Measurements from ENCODE around the gene ZKSCAN3. TPM values are rescaled to one million over a fixed set of nuclear protein-coding genes. Genes with fewer than 3 reads are reported as not detected.
"Not testable (repeated sequence)": the region's sequence is repeated elsewhere in the genome, so short reads cannot be mapped to it uniquely, and the experiment has no call there.

Gene ZKSCAN3
- total and polyA plus RNA-seq, 4 donors: 6.4 to 10.7 (median 8.7) TPM

DNA sequence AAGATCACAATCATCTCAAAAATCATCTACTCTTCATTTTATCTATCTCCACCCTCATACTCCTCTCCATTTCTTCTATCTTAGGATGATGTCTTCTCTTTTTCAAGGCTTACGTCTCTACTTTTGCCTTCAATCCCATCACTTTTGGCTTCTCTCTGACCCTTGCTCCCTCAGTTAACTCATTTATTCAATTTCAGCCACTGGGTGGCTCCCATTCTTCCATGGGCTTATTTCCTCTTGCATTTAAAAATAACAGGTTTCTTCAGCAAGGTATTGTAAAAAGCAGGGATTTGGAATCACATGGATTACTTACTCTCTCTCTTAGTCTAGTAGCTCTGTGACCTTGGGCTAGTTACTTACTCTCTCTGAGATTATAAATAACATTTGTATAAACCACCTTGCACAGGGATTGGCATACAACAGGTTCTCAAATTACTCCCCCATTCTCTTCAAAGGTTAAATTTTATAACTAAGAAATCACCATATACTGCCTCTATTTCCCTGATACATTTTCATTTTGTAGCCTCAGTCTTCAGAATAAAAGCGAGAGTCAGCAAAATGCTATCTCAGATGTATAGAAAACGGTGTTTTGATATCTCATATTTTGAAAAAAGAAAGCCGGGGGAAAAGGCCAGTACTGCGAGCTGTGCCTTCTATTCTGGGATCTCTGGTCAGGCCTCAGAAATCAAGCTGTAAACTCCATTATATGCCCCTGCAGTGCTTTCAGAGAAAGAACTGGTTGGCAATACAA is 44.3 kb downstream of the ZKSCAN3 start:
- H3K36me3 ChIP-seq (ENCODE audit: control insufficient read depth, insufficient read depth, low read length): peaks cover 7% of the 10 kb centered on the region
- 71% methylated on average over 4 of the region's 5 CpGs for WGBS (ENCODE audit: insufficient coverage)

DNA sequence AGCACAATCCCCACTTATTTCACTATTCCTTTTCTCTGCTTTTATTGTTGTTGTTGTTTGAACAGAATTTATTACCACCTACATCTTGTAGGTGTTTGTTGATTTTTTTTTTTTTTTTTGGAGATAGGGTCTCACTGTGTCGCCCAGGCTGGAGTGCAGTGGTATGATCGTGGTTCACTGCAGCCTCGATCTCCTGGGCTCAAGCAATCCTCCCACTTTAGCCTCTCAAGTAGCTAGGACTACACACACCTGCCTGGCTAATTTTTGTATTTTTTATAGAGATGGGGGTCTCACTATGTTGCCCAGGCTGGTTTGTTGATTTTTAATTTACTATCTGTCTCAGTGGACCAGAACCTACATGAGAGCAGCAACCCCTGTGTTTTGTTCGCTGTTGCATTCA is 46.2 kb downstream of the ZKSCAN3 start:
- Histone ChIP-seq H3K9me3 (ENCODE audit: control insufficient read depth, insufficient read depth, low read length) (no peaks in the 10 kb centered on the region), H3K4me1 (ENCODE audit: control insufficient read depth, insufficient read depth, low read length) (peaks cover 14% of the 10 kb centered on the region), H3K27me3 (ENCODE audit: control insufficient read depth, insufficient read depth, low read length) (no peaks in the 10 kb centered on the region), H3K27ac (ENCODE audit: low read depth, low read length) (no peak overlapping the region), H3K36me3 (ENCODE audit: control insufficient read depth, insufficient read depth, low read length) (peaks cover 7% of the 10 kb centered on the region), H3K4me3 (ENCODE audit: low read depth, low read length) (no peak overlapping the region)
- no peak for DNase-seq (ENCODE audit: low read depth in 4 of 6, low spot score in 6 of 6)
- no CpG with 5 or more reads among the region's 4 CpGs for WGBS (ENCODE audit: insufficient coverage)

More for the DNA sequence above, 44.3 kb downstream of the ZKSCAN3 start:
- peak in 2 of 6 donors; percentile 13 to 64 for DNase-seq (ENCODE audit: low read depth in 4 of 6, low spot score in 6 of 6)
- Histone ChIP-seq H3K27ac (ENCODE audit: low read depth, low read length) (no peak overlapping the region), H3K4me1 (ENCODE audit: control insufficient read depth, insufficient read depth, low read length) (peaks cover 10% of the 10 kb centered on the region), H3K4me3 (ENCODE audit: low read depth, low read length) (no peak overlapping the region), H3K27me3 (ENCODE audit: control insufficient read depth, insufficient read depth, low read length) (no peaks in the 10 kb centered on the region), H3K9me3 (ENCODE audit: control insufficient read depth, insufficient read depth, low read length) (no peaks in the 10 kb centered on the region)

DNA sequence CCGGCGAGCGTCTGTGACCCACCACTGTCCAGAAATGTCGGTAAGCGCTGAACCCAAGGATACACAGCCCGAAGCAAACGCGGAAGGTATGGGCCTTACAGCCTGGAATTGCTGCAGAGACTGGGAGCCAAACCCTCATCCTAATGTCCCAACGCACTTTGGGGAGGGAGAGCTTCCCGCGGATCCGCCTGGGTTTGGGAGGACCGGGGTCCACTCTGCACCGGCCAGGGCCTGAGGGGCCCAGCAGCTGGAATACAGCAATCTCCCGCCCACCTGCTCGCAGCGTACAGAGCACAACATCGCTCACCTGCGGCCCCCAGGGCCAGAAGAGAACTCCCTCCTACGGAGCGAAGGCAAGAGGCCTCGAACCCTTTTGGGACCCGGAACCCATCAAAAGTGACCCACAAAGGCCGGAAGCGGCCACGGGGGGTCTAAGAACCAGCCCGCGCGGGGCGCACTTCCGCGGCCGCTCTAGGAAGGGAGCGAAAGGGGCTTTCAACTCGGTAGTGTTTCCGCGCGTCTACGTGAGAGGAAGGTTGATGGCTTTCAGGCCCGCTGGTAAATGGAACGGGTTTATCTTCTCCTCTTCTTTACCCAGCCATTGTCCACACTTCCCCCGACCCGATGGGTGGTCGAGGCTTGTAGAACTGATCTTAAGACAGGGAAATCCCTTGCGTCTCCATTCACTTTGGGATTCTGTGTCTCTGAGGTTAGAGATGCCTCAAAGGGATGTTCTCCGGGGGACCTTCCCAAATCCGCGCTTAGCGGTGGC is 49.8 kb downstream of the ZKSCAN3 start, which contains the start of gene ZSCAN12:
Gene ZSCAN12, minus strand, starts transcription at position 398 of the 772 bp plus-strand sequence. CDS start 1,342 bp downstream, outside the sequence.
- DNase-seq (ENCODE audit: low read depth in 4 of 6, low spot score in 6 of 6): peak; percentile 80 to 97 (median 85)
- Histone ChIP-seq H3K27me3 (ENCODE audit: control insufficient read depth, insufficient read depth, low read length) (peaks cover 4% of the 10 kb centered on the region), H3K36me3 (ENCODE audit: control insufficient read depth, insufficient read depth, low read length) (peaks cover 4% of the 10 kb centered on the region), H3K9me3 (ENCODE audit: control insufficient read depth, insufficient read depth, low read length) (no peaks in the 10 kb centered on the region), H3K4me1 (ENCODE audit: control insufficient read depth, insufficient read depth, low read length) (peaks cover 14% of the 10 kb centered on the region), H3K4me3 (ENCODE audit: low read depth, low read length) (peak within 1 kb of the TSS; percentile 86), H3K27ac (ENCODE audit: low read depth, low read length) (peak within 1 kb of the TSS; percentile 89)
- WGBS (ENCODE audit: insufficient coverage): 0% methylated on average over 42 of the region's 49 CpGs

DNA sequence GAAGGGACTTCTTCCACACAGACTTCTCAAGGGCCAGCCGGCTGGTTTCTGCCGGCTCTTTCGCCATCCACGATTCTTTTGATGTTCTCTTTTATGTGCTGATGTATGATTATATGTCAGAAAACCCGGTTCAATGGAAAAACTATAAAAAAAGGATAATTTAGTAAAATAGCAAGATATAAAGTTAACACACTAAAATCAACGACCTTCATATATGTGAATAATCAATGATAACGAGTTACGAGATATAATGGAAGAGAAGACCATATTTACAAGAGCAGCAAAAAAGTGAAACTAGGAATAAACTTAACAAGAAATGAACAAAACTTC is 50.3 kb downstream of the ZKSCAN3 start:
- no peaks in the 10 kb centered on the region for H3K9me3 ChIP-seq (ENCODE audit: control insufficient read depth, insufficient read depth, low read length)
- peaks cover 4% of the 10 kb centered on the region for H3K36me3 ChIP-seq (ENCODE audit: control insufficient read depth, insufficient read depth, low read length)
- no CpG with 5 or more reads among the region's 8 CpGs for WGBS (ENCODE audit: insufficient coverage)
- H3K4me3 ChIP-seq (ENCODE audit: low read depth, low read length): peak overlapping the region; percentile 86
- DNase-seq (ENCODE audit: low read depth in 4 of 6, low spot score in 6 of 6): no peak
- peaks cover 14% of the 10 kb centered on the region for H3K4me1 ChIP-seq (ENCODE audit: control insufficient read depth, insufficient read depth, low read length)
- peak overlapping the region; percentile 89 for H3K27ac ChIP-seq (ENCODE audit: low read depth, low read length)
- H3K27me3 ChIP-seq (ENCODE audit: control insufficient read depth, insufficient read depth, low read length): peaks cover 4% of the 10 kb centered on the region

DNA sequence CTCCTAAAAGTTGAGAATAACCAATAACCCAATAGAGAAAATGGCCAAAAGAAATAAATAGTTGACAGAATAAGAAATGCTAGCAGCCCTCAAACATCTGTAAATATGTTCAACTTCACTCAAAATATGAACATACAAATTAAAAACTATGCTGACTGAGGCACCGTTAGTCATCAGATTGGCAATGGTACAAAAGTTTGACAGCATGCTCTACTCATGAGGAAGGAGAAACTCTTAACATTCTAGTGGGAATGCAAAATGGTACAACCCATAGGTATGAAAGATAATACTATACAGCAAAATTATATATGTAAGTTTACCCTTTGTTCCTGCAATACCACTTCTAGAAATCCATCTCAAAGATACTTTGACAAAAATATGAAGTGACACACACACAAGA is 51.4 kb downstream of the ZKSCAN3 start:
- Histone ChIP-seq H3K4me3 (ENCODE audit: low read depth, low read length) (no peak overlapping the region), H3K27ac (ENCODE audit: low read depth, low read length) (no peak overlapping the region), H3K4me1 (ENCODE audit: control insufficient read depth, insufficient read depth, low read length) (peaks cover 14% of the 10 kb centered on the region), H3K27me3 (ENCODE audit: control insufficient read depth, insufficient read depth, low read length) (peaks cover 4% of the 10 kb centered on the region), H3K9me3 (ENCODE audit: control insufficient read depth, insufficient read depth, low read length) (no peaks in the 10 kb centered on the region), H3K36me3 (ENCODE audit: control insufficient read depth, insufficient read depth, low read length) (peaks cover 4% of the 10 kb centered on the region)
- WGBS (ENCODE audit: insufficient coverage): no CpG with 5 or more reads among the region's 1 CpG
- no peak for DNase-seq (ENCODE audit: low read depth in 4 of 6, low spot score in 6 of 6)

DNA sequence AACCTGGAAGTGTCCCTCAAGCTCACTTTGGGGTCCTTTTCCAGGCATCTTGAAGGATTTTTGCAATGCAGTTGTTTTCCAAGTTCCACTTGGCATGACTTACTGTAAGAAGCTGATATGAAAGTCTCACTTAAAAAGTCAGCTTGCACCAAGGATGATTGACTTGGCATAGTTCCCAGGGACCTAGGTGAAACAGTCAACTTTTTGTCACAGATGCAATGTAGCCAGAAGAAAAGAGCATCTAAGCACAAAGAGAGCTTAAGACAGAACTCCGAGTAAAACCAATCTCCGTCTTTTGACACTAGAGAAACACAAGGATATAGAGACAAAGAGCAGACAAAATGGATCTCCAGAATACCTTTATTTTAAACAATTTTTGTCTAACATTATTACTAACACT is 52.5 kb downstream of the ZKSCAN3 start:
- no peaks in the 10 kb centered on the region for H3K9me3 ChIP-seq (ENCODE audit: control insufficient read depth, insufficient read depth, low read length)
- WGBS (ENCODE audit: insufficient coverage): 20% methylated on average over 1 of the region's 2 CpGs

DNA sequence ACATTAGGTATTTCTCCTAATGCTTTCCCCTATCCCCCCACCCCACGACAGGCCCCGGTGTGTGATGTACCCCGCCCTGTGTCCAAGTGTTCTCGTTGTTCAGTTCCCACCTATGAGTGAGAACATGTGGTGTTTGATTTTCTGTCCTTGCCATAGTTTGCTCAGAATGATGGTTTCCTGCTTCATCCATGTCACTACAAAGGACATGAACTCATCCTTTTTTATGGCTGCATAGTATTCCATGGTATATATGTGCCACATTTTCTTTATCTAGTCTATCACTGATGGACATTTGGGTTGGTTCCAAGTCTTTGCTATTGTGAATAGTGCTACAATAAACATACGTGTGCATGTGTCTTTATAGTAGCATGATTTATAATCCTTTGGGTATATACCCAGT is 54.2 kb downstream of the ZKSCAN3 start:
- H3K27ac ChIP-seq (ENCODE audit: low read depth, low read length); H3K36me3 ChIP-seq (ENCODE audit: control insufficient read depth, insufficient read depth, low read length); DNase-seq (ENCODE audit: low read depth in 4 of 6, low spot score in 6 of 6); H3K27me3 ChIP-seq (ENCODE audit: control insufficient read depth, insufficient read depth, low read length); H3K4me1 ChIP-seq (ENCODE audit: control insufficient read depth, insufficient read depth, low read length); H3K9me3 ChIP-seq (ENCODE audit: control insufficient read depth, insufficient read depth, low read length); H3K4me3 ChIP-seq (ENCODE audit: low read depth, low read length): not testable (repeated sequence)
- no CpG with 5 or more reads among the region's 5 CpGs for WGBS (ENCODE audit: insufficient coverage)

More for the DNA sequence above, 52.5 kb downstream of the ZKSCAN3 start:
- Histone ChIP-seq H3K27me3 (ENCODE audit: control insufficient read depth, insufficient read depth, low read length) (peaks cover 4% of the 10 kb centered on the region), H3K27ac (ENCODE audit: low read depth, low read length) (no peak overlapping the region), H3K4me3 (ENCODE audit: low read depth, low read length) (no peak overlapping the region), H3K4me1 (ENCODE audit: control insufficient read depth, insufficient read depth, low read length) (peaks cover 11% of the 10 kb centered on the region), H3K36me3 (ENCODE audit: control insufficient read depth, insufficient read depth, low read length) (no peaks in the 10 kb centered on the region)
- no peak for DNase-seq (ENCODE audit: low read depth in 4 of 6, low spot score in 6 of 6)

DNA sequence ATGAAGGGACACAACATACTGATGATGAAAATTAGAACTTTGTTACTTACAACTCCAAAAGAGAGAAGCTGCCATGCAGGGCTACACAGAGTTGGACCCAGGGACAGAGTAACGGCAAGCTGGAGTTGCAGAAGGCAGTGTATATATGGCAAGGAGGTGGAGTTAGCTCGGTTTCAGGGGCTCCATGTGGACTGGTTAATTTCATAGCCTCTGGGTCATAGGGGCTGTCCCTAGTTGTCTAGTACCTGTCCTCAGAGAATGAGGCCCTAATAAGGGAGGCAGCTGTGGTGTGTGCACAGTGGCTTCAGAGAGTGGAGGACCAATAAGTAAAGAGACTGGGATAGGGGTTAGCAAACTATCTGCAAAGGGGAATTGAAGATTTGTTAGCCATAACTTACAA is 57.7 kb downstream of the ZKSCAN3 start:
- H3K4me1 ChIP-seq (ENCODE audit: control insufficient read depth, insufficient read depth, low read length): no peaks in the 10 kb centered on the region
- no peak for DNase-seq (ENCODE audit: low read depth in 4 of 6, low spot score in 6 of 6)
- no peaks in the 10 kb centered on the region for H3K36me3 ChIP-seq (ENCODE audit: control insufficient read depth, insufficient read depth, low read length)
- 43% methylated on average over 2 of the region's 2 CpGs for WGBS (ENCODE audit: insufficient coverage)
- H3K9me3 ChIP-seq (ENCODE audit: control insufficient read depth, insufficient read depth, low read length): no peaks in the 10 kb centered on the region
- H3K27ac ChIP-seq (ENCODE audit: low read depth, low read length): no peak overlapping the region
- no peak overlapping the region for H3K4me3 ChIP-seq (ENCODE audit: low read depth, low read length)
- no peaks in the 10 kb centered on the region for H3K27me3 ChIP-seq (ENCODE audit: control insufficient read depth, insufficient read depth, low read length)

DNA sequence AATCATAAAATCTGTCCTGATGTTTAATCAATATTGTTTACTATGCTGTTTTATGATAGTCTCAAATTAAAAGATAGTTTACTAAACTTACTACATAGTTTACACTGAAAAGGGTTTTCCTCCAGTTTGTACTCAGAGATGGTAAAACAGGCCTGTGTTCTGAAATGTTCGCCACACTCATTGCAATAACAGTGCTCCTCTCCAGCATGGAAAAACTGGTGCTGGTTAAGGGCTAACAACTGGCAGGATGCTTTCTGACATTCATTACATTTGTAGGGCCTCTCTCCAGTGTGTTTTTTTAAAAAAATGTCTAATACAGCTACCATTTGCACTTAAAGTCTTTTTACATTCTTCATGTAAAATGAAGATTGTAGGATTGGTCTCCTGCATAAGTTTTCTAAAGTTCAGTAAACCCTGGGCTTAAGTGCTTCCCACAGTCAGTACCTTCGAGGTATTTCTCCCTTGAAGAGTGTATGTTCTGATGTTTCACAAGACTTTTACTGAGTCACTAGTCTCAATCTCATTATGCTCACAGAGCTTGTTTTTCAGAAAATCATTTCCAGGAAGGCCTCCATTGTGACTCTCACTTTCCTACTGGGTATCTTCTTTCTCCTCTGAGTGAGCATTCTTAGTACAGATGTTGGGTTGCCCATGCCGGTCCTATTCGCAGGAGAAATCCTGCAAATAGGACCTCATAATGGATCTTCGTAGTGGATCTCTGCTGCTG is 58.5 kb downstream of the ZKSCAN3 start:
- no CpG with 5 or more reads among the region's 5 CpGs for WGBS (ENCODE audit: insufficient coverage)

More for the DNA sequence above, 58.5 kb downstream of the ZKSCAN3 start:
- no peak overlapping the region for H3K27ac ChIP-seq (ENCODE audit: low read depth, low read length)
- H3K36me3 ChIP-seq (ENCODE audit: control insufficient read depth, insufficient read depth, low read length): no peaks in the 10 kb centered on the region
- H3K4me3 ChIP-seq (ENCODE audit: low read depth, low read length): no peak overlapping the region
- no peak for DNase-seq (ENCODE audit: low read depth in 4 of 6, low spot score in 6 of 6)
- no peaks in the 10 kb centered on the region for H3K27me3 ChIP-seq (ENCODE audit: control insufficient read depth, insufficient read depth, low read length)
- H3K4me1 ChIP-seq (ENCODE audit: control insufficient read depth, insufficient read depth, low read length): no peaks in the 10 kb centered on the region
- no peaks in the 10 kb centered on the region for H3K9me3 ChIP-seq (ENCODE audit: control insufficient read depth, insufficient read depth, low read length)
